Measurements from ENCODE around the gene PDE4D.

Gene PDE4D

GRCh38 chr5:59792983-59793585, 100.4 kb downstream of the PDE4D start:
- H3K4me3 ChIP-seq (ENCODE audit: low read depth, low read length), result no peak overlapping the region
- DNase-seq (ENCODE audit: low read depth), result peak; percentile 97
- TF ChIP-seq CTCF (conservative IDR thresholded peaks at IDR 0.05; ENCODE audit: low read depth, low read length), result no peak

GRCh38 chr5:59791617-59792016, 101.9 kb downstream of the PDE4D start:
- H3K4me3 ChIP-seq (ENCODE audit: low read depth, low read length), result no peak overlapping the region
- DNase-seq (ENCODE audit: low read depth), result no peak
- TF ChIP-seq CTCF (conservative IDR thresholded peaks at IDR 0.05; ENCODE audit: low read depth, low read length), result no peak

GRCh38 chr5:59790776-59791475, 102.6 kb downstream of the PDE4D start:
- DNase-seq (ENCODE audit: low read depth), result peak; percentile 64
- no peak for TF ChIP-seq CTCF (conservative IDR thresholded peaks at IDR 0.05; ENCODE audit: low read depth, low read length)
- no peak overlapping the region for H3K4me3 ChIP-seq (ENCODE audit: low read depth, low read length)

- peak; percentile 77 for DNase-seq (ENCODE audit: low read depth)
- H3K4me3 ChIP-seq (ENCODE audit: low read depth, low read length), result peak overlapping the region; percentile 5
- no peak for TF ChIP-seq CTCF (conservative IDR thresholded peaks at IDR 0.05; ENCODE audit: low read depth, low read length)
These were observed 103.2 kb downstream of the PDE4D start for GRCh38 chr5:59790376-59790775.

- TF ChIP-seq CTCF (conservative IDR thresholded peaks at IDR 0.05; ENCODE audit: low read depth, low read length), result no peak
- no peak overlapping the region for H3K4me3 ChIP-seq (ENCODE audit: low read depth, low read length)
- no peak for DNase-seq (ENCODE audit: low read depth)
These were observed 103.6 kb downstream of the PDE4D start for GRCh38 chr5:59789894-59790293.

GRCh38 chr5:59789197-59789596, 104.3 kb downstream of the PDE4D start:
- no peak for TF ChIP-seq CTCF (conservative IDR thresholded peaks at IDR 0.05; ENCODE audit: low read depth, low read length)
- peak; percentile 86 for DNase-seq (ENCODE audit: low read depth)
- no peak overlapping the region for H3K4me3 ChIP-seq (ENCODE audit: low read depth, low read length)

GRCh38 chr5:59786334-59786805, 107.2 kb downstream of the PDE4D start:
- TF ChIP-seq CTCF (conservative IDR thresholded peaks at IDR 0.05; ENCODE audit: low read depth, low read length), result no peak
- DNase-seq (ENCODE audit: low read depth), result peak; percentile 93
- H3K4me3 ChIP-seq (ENCODE audit: low read depth, low read length), result no peak overlapping the region
